Stimulated activated naive CD4-positive, alpha-beta T cell (primary cell): ENCODE results near the gene ARTN.
A peak's percentile ranks its signal among the peaks of the same experiment; 100 is the strongest.

ENCODE experiments used
- DNase-seq, 6 experiments: peaks; one replicate each; lab custom pipeline; 2025; lab: John Stamatoyannopoulos, UW

ARTN gene

DNA sequence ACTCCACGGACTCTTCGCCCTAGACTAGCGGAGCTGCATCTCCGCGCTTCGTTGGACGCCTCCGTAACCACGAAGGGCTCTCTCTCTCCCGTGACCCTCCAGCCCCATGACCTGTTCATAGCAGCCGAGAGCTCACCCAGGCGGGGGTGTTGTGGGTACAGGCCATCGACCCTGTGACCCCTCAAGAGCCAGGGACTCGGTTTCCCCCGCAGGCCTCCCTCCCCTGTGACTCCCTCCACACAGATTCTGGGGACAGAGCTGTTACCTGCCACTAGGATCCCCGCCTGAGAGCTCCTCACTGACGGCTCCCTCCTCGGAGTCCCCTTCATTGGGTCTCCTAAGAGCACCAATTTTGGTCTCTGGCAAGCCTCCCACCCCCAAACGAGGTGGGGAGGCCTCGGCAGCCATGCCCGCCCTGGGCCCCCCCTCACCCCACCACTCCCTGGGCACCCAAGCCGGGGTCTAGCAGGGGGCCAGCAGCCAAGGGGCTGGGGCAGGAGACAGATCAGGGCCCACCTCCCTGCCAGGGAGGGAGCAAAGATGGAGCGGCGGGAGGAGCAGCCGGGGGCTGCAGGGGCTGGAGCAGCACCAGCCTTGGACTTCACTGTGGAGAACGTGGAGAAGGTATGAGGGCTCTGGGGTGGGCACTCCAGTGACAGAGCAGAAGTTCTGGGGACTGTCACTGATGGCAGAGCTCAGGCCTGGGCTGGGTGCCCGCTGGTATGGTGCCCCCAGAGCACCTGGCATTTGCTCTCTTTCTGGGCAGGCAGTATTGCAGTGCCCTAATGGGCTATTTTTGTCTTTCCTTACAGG is 13.7 kb downstream of the ARTN start:
- DNase-seq: peak in 1 of 6 experiments; percentile 42

DNA sequence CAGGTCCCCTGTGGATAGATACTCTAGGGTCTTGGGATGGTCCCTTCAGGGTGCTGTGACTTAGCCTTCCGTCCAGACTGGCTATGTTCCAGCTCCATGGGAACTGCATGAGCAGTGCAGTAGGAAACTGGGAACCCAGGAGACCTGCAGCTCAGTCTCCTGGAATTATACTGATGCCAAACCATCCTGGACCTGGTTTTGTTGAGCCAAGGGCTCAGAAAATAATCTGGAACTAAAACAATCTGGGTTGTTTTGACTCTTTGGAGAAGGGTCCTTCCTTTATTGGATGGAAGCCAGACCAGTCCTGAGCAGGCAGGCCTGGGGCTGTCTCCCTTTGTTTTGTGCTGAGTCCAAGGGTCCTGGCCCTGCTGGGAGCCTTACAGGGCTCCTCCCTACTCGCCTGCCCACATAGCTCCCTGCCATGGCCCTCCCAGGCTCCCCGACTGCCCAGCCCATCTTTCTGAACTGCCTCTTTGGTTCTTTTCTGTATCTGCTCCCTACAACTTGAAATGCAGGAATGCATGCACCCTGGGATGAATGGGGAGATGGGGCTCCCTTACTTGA is 14.4 kb downstream of the ARTN start:
- DNase-seq: no peak

DNA sequence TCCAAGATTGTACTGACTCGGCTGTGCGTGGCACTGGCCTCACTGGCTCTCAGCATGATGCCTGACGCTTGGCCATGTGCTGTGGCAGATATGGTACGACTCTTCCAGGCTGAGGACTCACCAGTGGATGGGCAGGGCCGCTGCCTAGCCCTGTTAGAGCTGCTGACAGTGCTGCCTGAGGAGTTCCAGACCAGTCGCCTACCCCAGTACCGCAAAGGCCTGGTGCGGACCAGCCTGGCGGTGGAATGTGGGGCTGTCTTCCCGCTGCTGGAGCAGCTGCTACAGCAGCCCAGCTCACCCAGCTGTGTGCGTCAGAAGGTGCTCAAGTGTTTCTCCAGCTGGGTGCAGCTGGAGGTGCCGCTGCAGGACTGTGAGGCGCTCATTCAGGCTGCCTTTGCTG is 16.1 kb downstream of the ARTN start:
- no peak for DNase-seq

DNA sequence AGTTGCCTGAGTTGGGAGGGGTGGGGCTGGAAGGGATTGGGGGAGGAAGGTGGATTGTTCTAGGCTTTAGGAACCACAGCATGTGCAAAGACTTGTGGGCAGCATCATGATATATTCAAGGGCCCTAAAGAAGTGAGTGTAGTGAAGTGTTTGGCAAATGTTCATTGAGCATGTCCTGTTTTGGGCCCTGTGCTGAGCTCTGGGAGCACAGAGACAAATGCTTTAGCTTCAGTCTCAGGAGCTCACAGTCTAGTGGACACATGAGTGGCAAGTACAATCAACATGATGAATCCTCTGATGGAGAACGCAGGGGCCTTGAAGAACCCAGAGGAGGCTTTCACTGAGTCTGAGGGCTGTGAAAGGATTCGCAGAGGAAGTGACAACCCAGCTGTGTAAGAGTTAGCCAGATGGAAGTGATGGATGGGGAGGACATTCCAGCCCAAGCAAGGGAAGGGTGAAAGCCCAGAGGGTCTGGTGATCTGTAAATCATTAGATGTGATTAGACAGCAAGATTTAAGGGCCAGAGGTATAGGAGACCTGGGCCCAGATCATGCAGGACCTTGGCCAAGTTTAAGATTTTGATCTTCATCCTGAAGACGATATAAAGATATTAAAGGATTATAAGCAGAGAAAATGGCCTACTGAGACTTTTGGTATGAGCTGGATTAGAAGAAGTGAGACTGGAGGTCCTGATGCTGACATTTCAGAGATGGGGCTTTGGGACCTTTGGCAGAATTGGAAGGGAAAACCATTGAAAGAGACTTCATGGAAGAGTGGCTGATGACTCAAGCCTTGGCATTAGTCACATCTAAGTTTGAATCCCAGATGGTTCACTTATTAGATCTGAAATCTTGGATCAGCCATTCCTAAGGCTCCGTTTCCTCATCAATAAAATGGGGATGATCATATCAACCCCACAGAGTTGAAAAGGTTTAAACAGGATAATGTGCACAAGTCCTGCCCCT is 17.7 kb downstream of the ARTN start:
- no peak for DNase-seq

DNA sequence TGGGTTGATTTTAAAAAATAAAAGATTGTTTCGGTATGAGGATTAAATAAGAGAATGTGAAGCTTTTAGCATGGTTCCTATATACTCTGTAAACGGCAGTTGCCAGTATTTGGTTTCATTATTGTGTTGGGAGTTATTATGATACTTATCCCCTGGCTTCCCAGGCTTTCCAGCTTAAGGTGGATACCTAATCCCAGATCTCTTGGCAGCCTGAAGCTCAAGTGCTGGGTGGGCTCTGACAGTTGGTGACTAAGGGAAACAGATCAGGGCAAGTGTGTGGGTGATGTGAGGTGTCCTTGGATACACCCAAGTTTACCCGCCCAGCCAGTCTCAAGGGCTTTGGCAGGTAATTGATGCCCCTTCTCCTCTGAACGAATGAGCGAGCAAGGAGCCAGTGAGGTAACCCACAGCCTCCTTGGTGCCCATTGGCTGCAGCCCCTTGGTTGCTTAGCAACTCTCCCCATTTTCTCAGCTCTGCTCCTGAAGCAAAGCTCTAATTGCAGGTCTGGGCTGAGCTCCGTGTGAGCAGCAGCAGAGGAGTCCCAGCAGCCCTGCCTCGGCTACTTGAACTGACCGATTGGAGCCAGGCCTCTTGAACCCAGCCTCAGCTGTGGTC is 19.2 kb downstream of the ARTN start:
- no peak for DNase-seq

DNA sequence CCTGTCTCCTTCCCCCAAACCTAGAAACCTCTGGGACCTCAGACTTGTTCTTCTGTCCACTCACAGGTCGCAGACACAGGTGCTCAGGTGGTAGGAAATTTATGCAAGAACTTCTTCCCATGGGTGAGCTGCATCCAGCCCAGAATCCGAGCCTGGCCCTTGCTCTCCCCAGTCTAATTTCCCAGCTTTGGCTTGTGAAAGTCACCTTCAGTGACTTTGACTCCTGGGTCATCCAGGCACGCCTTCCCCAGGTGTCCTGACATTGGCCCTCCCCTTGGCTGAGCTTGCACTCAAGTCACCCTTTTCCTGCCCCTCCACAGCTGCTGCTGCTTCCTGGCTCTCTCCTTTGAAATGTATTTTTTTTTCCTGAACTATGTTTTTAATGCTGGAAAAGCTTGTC is 19.8 kb downstream of the ARTN start:
- no peak for DNase-seq

DNA sequence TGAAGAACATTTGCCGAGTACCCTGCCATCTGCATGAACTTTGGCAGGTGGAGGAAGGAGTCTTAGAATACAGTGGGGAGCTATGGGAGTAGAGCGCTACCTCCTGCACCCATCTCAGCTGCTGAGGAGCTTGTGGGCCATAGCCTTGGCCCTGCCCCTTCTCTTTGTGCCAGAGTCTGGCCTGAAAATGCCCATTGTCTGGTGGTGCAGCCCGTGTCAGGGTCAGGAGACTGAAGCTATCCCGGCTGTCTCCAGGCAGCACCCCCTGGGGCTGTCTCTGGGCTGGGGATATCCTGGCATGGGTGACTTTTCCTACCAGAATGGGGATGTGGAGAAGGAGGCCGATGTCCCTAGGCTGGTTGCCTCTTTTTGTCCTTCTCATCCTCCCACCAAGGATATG is 20.4 kb downstream of the ARTN start:
- DNase-seq: no peak

DNA sequence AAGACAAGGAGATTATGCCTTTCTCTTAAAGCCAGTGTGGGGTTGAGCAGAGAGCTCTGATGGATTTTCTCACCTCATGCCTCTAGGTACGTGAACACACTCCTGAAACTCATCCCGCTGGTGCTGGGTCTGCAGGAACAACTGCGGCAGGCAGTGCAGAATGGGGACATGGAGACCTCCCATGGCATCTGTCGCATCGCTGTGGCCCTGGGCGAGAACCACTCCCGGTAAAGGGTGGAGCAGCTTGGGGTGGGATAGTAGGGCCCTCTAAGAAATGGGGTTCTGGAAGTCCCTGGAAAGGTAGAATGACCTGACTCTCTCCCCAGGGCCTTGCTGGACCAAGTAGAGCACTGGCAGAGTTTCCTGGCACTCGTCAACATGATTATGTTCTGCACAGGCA is 22.6 kb downstream of the ARTN start:
- no peak for DNase-seq

DNA sequence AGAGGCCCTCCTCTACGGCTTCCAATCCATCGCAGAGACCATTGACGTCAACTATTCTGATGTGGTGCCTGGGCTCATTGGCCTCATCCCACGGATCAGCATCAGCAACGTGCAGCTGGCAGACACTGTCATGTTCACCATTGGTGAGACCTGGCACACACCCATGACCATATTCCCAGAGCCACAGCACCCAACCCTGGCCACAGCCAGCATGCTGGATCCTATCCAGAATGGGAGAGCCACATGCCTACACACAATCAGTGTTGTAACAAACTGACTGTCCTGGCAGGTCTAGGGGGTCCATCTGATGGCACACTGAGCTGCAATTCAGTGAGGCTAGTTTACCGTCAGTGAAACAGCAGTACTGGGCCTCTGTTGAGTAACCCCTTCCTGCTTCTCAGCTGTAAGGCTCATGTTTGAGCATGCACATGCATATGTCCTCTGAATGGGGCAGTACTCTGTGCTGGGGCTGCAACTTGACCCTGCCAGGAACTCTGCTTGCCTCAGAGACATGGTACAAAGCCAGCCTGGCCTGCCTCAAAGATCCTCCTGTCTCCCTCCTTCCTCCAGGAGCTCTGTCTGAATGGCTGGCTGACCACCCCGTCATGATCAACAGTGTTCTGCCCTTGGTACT is 23.9 kb downstream of the ARTN start:
- no peak for DNase-seq

DNA sequence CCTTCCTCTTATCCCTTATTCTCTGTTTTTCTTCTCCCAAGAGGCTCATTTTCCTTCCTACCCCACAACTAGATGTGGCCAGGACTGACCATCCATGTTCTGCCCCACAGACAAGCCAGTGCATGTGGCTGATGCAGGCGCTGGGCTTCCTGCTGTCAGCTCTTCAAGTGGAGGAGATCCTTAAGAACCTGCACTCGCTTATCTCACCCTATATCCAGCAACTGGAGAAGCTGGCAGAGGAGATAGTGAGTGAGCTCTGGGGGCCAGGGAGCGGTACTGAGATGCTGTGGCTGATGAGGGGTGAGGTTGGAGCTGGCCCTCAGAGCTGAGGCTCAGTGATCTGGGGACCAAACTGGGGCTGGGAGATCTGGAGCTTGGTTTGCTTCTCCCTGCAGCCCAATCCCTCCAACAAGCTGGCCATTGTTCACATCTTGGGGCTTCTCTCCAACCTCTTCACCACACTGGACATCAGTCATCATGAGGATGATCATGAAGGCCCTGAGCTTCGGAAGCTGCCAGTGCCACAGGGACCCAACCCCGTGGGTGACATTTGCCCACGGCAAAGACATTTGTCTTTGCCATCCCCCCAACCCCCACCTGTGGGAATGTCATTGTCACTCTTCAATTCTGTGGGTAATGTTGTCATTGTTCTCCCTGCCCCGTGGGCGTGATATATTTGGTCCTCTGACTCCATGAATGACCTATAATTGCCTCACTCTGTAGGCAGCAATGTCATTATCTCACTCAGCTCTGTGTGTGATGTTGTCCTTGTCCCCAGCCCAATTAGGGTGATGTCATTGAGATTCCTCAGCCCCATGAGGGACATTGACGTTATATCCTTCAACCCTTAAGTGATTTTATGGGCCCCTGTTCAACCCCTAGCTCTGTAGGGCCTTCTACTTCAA is 25.0 kb downstream of the ARTN start:
- no peak for DNase-seq

DNA sequence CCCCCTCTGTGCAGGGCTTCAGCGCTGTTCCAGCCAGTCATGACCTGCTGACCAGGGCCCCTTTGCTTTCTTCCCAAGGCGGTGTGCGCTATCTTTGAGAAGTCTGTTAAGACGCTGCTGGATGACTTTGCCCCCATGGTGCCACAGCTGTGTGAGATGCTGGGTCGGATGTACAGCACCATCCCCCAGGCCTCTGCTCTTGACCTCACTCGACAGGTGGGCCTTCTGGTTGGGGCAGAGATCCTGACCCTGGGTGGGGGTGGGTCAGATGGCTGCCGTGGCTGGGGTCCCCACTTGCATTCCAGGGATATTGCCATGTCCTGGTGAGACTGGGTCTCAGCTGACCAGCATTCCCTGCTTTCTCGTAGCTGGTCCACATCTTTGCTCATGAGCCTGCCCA is 27.2 kb downstream of the ARTN start:
- no peak for DNase-seq

DNA sequence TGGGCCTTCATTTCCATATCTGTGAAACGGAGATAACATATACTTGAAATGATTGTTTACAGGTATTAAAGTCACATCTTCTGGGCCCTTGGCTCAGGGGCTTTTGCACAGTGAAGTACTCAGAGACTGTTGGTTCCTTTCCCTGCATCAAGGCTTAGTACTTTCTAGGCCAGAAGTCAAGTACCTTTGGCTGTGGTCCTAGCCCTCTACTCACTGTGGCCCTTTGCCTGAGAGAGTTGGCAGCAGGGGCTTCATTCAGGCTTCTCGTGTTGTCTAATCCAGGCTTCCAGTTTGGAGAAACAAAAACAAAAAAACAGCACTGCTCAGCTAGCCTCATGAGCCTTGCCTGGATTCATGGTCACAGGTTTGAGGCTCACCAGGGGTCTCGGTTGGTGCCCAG is 28.1 kb downstream of the ARTN start:
- DNase-seq: no peak

DNA sequence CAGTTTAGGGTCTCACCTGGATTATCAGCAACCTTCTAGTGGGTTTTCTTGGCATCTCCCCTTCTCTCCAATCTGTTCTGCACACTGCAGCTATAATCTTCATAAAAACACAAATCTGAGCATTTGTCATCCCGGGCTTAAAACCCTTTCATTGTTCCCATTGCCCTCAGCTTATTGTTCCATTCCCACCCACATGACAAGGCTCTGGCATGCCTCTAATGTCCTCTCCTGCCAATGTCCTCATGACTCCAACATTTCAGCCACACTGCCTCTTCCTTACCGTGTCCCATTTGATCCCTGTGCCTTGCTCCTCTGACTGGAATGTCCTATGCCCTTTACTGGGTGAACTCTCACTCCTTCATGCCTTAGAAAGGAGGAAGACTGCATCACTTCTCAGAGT is 28.7 kb downstream of the ARTN start:
- DNase-seq: no peak

DNA sequence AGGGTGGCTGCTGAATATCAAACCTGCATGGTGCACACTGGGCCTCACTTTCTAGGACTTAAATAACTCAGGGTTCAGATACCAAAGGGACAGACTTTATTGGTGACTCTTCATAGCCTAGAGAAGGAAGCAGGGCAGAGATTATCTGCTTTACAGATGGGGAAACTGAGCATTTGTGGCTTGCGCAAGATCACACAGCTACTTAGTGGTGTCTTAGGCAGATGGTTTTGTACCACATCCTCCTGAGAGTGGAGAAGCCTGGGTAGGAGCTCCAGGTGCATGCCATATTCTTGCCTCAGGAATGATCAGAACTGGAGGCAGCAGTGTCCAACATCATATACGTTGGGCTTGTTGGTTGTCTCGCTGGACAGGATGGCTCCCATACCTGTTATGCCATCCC is 29.4 kb downstream of the ARTN start:
- DNase-seq: no peak

DNA sequence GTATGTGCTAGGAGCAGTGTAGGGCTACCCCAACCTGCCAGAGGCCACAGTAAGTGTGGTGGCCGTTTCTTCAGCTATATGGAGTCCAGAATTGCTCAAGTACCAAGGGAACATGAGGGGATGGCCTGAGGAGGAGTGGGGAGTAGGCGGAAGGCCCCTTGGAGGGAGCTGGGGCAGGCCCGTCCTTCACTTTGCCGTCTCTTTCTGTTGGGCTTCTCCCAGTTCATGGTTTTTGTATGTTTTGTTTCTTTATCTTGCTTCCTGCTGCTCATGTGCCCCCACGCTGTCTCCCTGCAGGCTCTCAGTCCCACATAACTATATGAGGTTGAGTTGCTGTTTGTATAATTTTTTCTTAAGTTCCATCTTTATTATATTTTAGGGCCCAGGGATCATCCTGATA is 30.3 kb downstream of the ARTN start:
- DNase-seq: no peak

DNA sequence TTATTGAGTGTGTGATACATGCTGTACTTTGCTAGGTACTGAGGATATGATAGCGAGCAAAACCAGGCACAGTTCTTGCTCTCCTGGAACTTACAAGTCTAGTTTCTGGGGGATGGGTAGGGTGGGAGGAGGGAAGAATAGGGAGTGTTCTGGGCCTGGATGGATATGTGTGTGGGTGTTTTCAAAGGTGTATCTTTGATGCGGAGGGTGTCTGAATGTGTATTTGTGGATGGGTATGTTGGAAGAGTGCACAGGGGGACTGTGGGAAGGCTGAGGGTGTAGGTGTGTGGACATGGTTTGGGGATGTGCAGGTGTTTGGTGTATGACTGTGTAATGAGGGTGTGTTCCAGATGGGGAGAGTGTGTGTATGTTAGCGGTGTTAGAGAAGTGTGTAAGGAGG is 31.7 kb downstream of the ARTN start:
- DNase-seq: no peak

DNA sequence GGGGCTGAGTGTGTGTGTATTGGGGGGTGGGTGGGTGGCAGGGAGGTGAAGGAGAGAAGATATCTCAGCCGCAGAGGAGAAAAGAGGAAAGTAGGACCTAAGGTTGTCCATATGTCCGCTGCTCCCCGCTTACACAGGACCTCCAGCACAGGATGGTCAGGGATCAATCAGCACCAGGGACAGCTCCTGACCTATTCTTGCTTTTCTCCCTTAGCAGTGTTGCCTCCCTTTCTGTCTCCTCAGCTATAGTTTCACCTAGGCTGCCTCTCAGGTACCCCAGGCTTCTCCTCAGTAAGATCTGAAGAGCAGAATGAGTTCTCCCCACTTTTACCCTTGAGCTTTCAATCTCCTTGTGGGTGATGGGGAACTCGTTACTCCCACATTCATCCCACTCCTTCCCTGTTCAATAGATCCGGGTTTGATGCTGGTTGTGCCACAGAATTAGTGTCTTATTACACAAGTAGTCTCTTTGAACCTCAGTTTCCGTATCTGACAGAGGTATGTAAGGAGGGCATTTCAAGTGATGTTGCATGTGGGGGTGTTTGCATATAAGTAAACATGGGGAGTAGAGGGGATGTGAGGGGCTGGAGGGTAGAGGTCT is 34.8 kb downstream of the ARTN start:
- peak in 2 of 6 experiments; percentile 16 to 23 for DNase-seq

DNA sequence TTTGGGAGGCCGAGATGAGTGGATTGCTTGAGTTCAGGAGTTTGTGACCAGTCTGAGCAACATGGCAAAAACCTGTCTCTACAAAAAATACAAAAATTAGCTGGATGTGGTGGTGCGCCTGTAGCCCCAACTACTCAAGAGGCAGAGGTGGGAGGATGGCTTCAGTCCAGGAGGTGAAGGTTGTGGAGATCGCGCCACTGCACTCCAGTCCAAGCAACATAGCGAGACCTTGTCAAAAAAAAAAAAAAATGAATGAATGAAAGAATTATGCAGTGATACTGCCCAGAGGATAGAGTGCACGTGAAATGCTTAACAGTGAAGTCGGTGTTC is 35.8 kb downstream of the ARTN start:
- DNase-seq: no peak

DNA sequence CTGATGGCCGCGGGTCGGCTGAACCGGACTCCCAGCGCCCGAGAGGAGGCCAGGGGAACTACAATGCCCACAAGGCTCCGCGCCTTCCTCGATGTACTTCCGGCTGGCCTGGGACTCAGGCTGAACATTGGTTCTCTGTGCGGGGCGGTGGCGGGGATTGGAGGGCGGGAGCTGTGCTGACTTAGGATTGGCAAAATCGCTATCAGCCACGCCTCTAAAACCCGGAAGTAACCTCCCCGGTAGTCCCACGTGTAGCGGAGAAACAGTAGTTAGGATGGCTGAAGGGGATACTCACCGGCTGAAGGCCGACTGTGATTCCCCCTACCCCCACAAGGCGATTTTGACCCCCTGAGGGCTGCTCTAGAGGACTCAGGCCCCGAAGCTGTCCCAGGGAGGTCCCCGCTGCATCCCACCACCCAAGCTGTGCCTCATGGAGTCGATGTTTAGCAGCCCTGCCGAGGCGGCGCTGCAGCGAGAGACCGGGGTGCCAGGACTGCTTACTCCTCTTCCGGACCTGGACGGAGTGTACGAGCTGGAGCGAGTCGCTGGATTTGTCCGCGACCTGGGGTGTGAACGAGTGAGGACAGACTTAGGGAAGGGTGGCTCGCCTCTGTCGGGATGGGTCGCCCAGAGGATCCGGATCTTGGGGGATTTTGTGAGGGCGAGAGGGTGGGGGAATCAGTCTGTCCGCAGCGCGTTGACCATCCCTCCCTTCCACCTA is 36.3 kb downstream of the ARTN start, which contains the start of gene DPH2:
Gene DPH2, plus strand, starts transcription at position 265 of the 721 bp plus-strand sequence. Its CDS starts 166 bp downstream, at position 431.
- DNase-seq: peak; percentile 88 to 95 (median 90)

DNA sequence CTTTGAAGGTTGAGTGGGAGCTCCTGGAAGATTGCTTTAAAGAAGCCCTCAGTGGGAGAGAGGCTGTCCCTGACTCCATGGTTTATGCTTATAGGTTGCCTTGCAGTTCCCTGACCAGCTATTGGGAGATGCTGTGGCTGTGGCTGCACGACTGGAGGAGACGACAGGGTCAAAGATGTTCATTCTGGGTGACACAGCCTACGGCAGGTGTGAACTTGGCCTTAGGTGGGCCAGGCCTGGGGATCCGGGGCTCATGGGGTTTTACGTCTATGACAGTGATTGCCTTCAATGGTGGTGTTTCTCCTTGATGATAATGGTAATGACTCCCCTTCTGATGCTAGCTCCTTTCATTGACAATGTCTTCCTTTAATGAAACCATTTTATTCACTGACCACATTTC is 36.9 kb downstream of the ARTN start:
- DNase-seq: no peak
